GM19328 (cell line): ENCODE measurements around the gene SCN11A.

Experiments used
- ATAC-seq: cut with Tn5 transposase; IDR thresholded peaks from one replicate; pipeline ENCODE4 v1.9.1; 2021; ENCODE audit warnings: mild to moderate bottlenecking, moderate library complexity; ENCODE audit not compliant: unreplicated experiment

The SCN11A gene

DNA sequence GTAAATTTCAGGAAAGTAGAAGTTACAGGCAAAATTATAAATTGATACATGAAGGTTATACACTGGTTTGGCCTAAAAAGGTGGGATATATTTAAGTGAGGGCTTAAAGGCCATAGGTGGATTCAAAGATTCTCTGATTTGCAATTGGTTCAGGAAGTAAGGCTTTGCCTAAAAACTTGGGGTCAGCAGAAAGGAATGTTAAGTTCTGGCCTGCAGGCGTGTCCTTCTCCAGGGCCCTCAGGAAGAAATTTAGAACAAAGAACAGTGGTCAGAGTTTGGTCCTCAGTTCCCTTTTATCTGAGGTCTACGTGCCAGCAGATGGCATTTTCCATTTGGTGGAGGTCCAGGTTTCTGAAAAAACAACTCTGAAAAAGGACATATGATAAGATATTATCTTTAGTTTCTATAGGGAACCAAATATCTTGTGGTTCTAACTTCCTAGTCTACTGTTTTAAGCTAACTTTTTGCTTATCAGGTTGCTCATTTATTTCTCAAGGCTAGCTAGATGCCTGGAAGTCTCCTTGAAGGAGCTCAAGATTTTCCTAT is 40.5 kb downstream of the SCN11A start:
- no peak for ATAC-seq

DNA sequence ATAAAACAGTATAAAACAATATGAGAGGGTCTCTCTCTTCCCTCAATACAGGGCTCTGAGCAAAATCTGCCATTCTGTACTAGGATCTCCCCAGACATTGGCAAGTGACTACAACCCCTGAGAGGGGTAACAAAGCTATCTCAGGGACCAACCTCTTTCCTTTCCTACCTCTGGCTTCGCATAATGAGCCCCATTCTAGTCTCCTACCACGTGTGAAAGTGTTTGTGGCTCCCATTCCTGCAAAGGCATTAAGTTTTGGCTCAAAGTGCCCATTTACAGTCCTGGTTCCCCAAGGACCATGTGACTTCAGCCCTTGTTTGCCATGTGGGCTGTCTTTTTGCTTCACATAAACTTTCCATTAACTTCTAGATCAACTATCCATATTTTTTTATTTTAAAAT is 46.4 kb downstream of the SCN11A start:
- no peak for ATAC-seq
